RWPE2 (cell line): ENCODE data around the gene BARX1.

Source experiments
- ATAC-seq: fragments of 200-7000 bp; cut with Tn5 transposase; 3 replicates; pipeline ENCODE4 v1.9.1; 2021; ENCODE audit warnings: low read depth
- DNase-seq: peaks from one replicate; pipeline ENCODE4 v3.0.0-alpha.2; 2020; ENCODE audit warnings: low spot score
- H3K27ac ChIP-seq: fragments of 450-650 bp; 2 replicates; pipeline ENCODE4 v1.5.1; 2017; ENCODE audit warnings: mild to moderate bottlenecking; ENCODE audit not compliant: poor library complexity, severe bottlenecking
- H3K27me3 ChIP-seq: fragments of 250-450 bp; sonication (Bioruptor Pico); 2 replicates; pipeline ENCODE4 v1.5.1; 2021; ENCODE audit warnings: mild to moderate bottlenecking, moderate library complexity; ENCODE audit not compliant: insufficient read depth, poor library complexity, severe bottlenecking
- H3K36me3 ChIP-seq: fragments of 250-450 bp; sonication (Bioruptor Pico); 2 replicates; pipeline ENCODE4 v1.5.1; 2020; ENCODE audit warnings: low read depth, mild to moderate bottlenecking, moderate library complexity
- H3K4me1 ChIP-seq: fragments of 250-450 bp; sonication (Bioruptor Pico); 2 replicates; pipeline ENCODE4 v1.5.1; 2021; ENCODE audit warnings: mild to moderate bottlenecking, moderate library complexity; ENCODE audit not compliant: insufficient read depth, poor library complexity, severe bottlenecking
- H3K4me3 ChIP-seq: fragments of 250-450 bp; sonication (Bioruptor Pico); 2 replicates; pipeline ENCODE4 v1.5.1; 2021; ENCODE audit warnings: mild to moderate bottlenecking, moderate library complexity; ENCODE audit not compliant: severe bottlenecking
- H3K9me3 ChIP-seq: fragments of 250-450 bp; sonication (Bioruptor Pico); 2 replicates; pipeline ENCODE4 v1.5.1; 2021; ENCODE audit warnings: mild to moderate bottlenecking, moderate library complexity; ENCODE audit not compliant: severe bottlenecking
- CTCF ChIP-seq: fragments of 450-650 bp; IDR thresholded peaks from one replicate; pipeline ENCODE4 v1.5.1; 2017; ENCODE audit warnings: mild to moderate bottlenecking, moderate library complexity; ENCODE audit not compliant: poor library complexity, severe bottlenecking

BARX1 gene

GRCh38 chr9:93949073-93949693, 6.0 kb downstream of the BARX1 start:
- H3K36me3 ChIP-seq: no peaks in the 10 kb centered on the region
- ATAC-seq (no peak), DNase-seq (no peak)
- peaks cover 2% of the 10 kb centered on the region for H3K9me3 ChIP-seq
- H3K27ac ChIP-seq: no peak overlapping the region
- H3K4me1 ChIP-seq: no peaks in the 10 kb centered on the region
- no peak for TF ChIP-seq CTCF
- no peak overlapping the region for H3K4me3 ChIP-seq
- peaks cover 96% of the 10 kb centered on the region for H3K27me3 ChIP-seq

- Histone ChIP-seq H3K4me1 (no peaks in the 10 kb centered on the region), H3K27ac (no peak overlapping the region), H3K36me3 (no peaks in the 10 kb centered on the region), H3K27me3 (peaks cover 96% of the 10 kb centered on the region), H3K4me3 (no peak overlapping the region), H3K9me3 (peaks cover 2% of the 10 kb centered on the region)
- no peak for TF ChIP-seq CTCF
- DNase-seq (no peak), ATAC-seq (no peak)
Observed at GRCh38 chr9:93948441-93949072, 6.6 kb downstream of the BARX1 start.

- H3K4me1 ChIP-seq: no peaks in the 10 kb centered on the region
- H3K27ac ChIP-seq: no peak overlapping the region
- no peak for DNase-seq
- no peak for ATAC-seq
- H3K4me3 ChIP-seq: no peak overlapping the region
- no peaks in the 10 kb centered on the region for H3K36me3 ChIP-seq
- peaks cover 96% of the 10 kb centered on the region for H3K27me3 ChIP-seq
- no peak for TF ChIP-seq CTCF
- peaks cover 2% of the 10 kb centered on the region for H3K9me3 ChIP-seq
Observed at GRCh38 chr9:93947409-93948070, 7.6 kb downstream of the BARX1 start.

- Histone ChIP-seq H3K4me3 (no peak overlapping the region), H3K27ac (no peak overlapping the region), H3K36me3 (no peaks in the 10 kb centered on the region), H3K27me3 (peaks cover 87% of the 10 kb centered on the region), H3K4me1 (no peaks in the 10 kb centered on the region), H3K9me3 (peaks cover 2% of the 10 kb centered on the region)
- ATAC-seq: no peak
- no peak for DNase-seq
- TF ChIP-seq CTCF: no peak
Observed at GRCh38 chr9:93946338-93946712, 8.8 kb downstream of the BARX1 start.
